GM19238 (cell line): ENCODE measurements around the gene SWT1.
A peak's percentile ranks its signal among the peaks of the same experiment; 100 is the strongest.
"Not testable (repeated sequence)": the region's sequence is repeated elsewhere in the genome, so short reads cannot be mapped to it uniquely, and the experiment has no call there.

Experiments used
- DNase-seq: peaks from one replicate; pipeline ENCODE4 v3.0.0; 2011; ENCODE audit warnings: low spot score; ENCODE audit not compliant: insufficient read length

Gene SWT1

DNA sequence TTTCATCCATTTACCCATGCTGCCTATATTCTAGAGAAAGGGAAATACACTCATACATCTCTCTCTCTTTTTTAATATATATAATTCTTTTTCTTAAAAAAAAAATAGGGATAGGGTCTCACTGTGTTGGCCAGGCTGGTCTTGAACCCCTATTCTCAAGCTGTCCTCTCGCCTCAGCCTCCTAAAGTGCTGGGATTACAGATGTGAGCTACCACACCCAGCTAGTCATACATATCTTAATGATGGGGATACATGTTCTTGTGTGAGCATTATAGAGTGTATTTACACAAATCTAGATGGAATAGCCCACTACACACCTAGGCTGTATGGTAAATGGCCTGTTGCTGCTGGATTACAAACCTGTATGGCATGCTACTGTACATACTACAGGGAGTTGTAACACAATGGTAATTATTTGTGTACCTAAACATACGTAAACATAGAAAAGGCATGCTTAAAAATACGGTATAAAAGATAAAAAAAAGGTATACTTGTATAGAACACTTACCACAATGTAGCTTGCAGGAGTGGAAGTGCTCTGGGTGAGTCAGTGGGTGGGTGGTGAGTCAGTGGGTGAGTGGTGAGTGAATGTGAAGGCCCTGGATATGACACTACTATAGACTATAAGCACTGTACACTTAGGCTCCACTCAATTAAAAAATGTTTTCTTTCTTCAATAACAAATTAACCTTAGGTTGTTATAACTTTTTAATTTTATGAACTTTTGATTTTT lies 87.2 kb downstream of the SWT1 start:
- DNase-seq, result no peak

DNA sequence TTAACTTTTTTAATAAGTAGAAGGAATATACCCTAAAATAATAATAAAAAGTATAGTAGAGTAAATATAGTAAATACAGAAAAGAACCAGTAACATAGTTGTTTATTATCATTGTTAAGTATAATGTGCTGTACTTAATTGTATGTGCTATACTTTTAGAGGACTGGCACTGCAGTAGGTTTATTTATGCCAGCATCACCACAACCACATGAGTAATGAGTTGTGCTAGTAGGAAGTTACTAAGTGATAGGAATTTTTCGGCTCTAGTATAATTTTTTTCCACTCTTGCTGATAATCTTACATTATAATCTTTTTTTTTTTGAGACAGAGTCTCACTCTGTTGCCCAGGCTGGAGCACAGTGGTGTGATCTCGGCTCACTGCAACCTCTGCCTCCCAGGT lies 88.5 kb downstream of the SWT1 start:
- no peak for DNase-seq

DNA sequence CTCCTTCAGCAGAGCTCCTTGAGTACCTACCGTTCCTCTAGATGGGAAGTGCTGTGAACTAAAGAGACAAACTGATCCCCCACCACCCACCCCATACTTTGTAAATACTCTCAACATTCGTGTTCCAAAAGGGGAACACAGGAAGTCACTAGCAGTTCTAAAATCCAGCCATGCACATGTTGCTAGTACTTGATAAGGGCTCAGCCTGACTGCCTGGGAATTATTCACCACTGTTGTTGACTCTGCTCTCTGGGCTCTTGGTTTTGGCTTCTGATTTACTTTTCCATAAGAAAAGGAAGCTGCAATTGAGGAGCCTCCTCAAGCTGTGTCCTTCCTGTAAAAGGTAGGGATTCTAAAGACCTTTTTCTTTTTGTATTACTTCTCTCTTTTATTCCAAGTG lies 92.6 kb downstream of the SWT1 start:
- no peak for DNase-seq

DNA sequence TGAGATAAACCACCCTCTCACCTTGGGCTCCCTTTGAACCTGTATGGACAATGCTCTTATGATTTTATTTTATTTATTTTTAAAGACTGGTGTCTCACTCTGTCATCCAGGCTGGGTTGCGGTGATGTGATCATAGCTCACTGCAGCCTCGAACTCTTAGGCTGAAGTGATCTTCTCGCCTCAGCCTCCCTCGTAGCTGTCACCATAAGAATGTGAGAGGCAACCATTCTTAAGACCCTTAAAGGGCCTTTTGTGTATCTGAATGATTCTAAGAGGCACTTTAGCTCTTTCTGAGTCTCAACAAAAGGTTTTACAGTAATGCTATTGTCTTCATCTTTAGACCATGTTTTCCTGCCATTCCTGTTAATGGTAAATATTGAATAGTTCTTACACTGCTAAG lies 93.1 kb downstream of the SWT1 start:
- no peak for DNase-seq

DNA sequence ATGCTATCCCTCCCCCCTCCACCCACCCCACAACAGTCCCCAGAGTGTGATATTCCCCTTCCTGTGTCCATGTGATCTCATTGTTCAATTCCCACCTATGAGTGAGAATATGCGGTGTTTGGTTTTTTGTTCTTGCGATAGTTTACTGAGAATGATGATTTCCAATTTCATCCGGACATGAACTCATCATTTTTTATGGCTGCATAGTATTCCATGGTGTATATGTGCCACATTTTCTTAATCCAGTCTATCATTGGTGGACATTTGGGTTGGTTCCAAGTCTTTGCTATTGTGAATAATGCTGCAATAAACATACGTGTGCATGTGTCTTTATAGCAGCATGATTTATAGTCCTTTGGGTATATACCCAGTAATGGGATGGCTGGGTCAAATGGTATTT lies 95.0 kb downstream of the SWT1 start:
- DNase-seq, result not testable (repeated sequence)

DNA sequence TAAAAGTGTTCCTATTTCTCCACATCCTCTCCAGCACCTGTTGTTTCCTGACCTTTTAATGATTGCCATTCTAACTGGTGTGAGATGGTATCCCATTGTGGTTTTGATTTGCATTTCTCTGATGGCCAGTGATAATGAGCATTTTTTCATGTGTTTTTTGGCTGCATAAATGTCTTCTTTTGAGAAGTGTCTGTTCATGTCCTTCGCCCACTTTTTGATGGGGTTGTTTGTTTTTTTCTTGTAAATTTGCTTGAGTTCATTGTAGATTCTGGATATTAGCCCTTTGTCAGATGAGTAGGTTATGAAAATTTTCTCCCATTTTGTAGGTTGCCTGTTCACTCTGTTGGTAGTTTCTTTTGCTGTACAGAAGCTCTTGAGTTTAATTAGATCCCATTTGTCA lies 95.4 kb downstream of the SWT1 start:
- not testable (repeated sequence) for DNase-seq

DNA sequence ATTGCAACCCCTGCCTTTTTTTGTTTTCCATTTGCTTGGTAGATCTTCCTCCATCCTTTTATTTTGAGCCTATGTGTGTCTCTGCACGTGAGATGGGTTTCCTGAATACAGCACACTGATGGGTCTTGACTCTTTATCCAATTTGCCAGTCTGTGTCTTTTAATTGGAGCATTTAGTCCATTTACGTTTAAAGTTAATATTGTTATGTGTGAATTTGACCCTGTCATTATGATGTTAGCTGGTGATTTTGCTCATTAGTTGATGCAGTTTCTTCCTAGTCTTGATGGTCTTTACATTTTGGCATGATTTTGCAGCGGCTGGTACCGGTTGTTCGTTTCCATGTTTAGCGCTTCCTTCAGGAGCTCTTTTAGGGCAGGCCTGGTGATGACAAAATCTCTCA lies 98.6 kb downstream of the SWT1 start:
- not testable (repeated sequence) for DNase-seq

DNA sequence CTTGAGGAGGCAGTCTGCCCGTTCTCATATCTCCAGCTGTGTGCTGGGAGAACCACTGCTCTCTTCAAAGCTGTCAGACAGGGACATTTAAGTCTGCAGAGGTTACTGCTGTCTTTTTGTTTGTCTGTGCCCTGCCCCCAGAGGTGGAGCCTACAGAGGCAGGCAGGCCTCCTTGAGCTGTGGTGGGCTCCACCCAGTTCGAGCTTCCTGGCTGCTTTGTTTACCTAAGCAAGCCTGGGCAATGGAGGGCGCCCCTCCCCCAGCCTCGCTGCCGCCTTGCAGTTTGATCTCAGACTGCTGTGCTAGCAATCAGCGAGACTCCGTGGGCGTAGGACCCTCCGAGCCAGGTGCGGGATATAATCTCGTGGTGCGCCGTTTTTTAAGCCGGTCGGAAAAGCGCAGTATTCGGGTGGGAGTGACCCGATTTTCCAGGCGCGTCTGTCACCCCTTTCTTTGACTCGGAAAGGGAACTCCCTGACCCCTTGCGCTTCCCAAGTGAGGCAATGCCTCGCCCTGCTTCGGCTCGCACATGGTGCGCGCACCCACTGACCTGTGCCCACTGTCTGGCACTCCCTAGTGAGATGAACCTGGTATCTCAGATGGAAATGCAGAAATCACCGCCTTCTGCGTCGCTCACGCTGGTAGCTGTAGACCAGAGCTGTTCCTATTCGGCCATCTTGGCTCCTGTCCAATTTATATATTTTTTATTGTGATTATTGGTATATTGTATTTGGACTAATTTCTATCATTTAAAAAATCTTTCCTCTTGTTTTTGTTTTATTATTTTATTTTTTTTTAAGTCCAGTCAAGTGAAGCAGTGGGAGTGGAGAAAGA lies 100.4 kb downstream of the SWT1 start:
- DNase-seq, result not testable (repeated sequence)

DNA sequence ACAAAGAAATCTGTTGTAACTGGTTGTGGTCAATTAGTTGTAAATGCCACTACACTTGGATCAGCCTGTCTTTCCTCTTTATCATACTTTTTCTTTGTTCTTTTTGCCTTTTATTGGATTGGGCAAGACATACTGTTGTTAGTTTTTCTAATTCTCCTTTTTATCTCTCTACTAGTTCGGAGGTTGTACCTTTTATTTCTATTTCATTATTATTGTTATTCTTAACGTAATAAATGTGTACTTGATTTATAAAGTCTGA lies 100.9 kb downstream of the SWT1 start:
- DNase-seq, result no peak

DNA sequence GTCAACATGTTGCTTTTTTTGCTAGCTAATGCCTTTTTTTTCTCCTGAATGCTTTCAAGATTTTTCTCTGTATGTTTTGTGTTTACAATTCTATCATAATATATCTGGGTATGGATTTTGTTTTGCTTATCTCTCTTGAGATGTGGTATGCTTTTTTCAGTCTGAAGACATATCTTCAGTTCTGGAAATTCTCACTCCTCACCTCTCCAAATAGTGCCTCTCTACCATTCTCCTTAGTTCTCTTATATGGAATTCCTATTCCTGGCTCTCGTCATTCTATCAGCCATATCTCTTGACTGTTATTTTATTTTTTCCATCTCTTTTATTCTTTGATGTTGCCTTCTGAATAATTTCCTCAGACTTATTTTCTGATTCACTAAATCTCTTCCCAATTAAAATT lies 101.7 kb downstream of the SWT1 start:
- DNase-seq, result no peak

DNA sequence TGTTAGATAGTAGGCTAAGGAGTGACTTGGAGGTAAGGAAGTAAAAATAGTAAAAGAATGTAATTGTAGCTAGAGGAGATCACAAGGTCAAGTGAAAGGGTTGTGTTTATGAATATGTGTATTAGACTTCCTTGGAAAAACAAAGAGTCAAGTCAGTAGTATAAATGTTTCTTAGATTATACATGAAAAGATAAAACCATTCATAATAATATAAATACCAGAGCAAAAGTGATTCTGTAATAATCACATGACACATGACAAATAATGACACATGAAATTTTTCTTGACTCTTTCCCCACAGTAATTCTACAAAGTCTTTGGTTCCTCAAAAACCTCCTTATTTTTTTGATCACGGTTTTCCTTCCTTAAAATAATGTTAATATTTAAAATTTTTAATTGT lies 103.6 kb downstream of the SWT1 start:
- no peak for DNase-seq

DNA sequence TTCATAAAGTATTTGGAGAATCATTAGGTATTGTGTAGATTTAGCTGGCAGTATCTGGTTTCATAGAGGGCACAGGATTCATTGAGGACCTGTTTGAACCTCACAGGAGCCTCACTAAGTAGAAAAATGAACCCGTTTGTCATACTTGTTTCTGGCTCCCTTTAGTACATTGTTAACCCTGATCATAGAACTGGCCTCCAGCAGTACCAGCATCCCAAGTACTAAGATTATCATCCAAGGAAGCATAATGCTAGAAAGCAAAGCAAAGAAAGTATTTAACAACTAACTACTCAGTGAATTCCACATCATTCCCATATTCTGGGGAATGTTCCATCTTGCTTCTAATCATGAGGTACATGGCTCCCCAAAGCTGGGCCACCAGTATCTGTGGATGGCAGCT lies 105.2 kb downstream of the SWT1 start:
- DNase-seq, result no peak

DNA sequence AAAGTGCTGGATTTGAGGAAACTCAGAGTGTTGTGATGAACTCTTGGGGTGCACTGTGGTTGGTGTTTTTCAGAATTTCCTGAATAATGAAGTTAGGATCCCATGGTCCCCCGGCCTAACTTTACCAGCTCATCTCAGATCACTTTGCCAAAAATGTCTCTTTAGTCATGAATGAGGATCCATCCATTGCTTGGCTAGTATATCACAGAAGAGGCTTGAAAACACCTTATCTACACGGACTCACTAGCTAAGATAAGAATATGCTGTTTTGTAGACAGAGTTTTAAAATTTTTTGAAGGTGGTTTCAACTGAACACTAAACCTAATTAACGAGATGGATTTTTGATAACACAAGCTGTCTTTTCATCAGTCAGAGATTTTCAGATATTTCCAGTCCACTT lies 106.3 kb downstream of the SWT1 start:
- DNase-seq, result no peak

DNA sequence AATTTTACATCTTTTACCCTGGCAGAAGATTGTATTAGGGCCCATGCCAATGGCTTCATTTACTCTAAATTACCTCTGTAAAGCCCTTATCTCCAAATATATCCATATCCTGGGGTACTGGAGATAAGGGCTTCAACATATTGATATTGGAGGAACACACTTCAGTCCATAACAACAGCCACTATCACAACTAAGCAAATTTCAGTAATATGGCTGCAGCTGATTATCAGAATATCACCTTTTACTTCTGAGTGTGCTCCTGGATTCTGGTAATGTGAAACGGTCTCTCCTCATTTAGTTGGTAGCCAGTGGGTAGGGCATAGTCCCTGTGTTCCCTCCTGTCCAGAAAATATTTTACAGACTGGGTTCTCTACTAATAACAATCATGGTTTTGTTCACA lies 106.8 kb downstream of the SWT1 start:
- DNase-seq, result no peak

DNA sequence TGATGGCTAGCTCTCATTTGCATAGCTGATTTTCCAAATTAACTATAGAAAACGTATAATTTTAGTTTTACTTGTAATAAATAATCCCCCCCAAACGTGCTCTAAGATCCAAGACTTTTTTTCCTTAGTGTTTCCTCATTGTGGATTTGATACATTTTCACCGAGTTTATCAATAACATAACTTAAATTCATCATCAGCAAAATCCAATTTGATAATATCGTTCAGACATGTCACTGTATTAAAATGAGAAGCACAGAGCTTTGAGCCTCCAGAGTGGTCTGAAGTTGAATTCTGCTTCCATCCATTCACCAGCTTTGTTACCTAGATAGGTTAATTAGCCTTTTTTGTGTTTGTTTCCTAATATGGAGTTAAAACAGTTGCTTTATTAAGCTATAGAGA lies 108.3 kb downstream of the SWT1 start:
- DNase-seq, result no peak

DNA sequence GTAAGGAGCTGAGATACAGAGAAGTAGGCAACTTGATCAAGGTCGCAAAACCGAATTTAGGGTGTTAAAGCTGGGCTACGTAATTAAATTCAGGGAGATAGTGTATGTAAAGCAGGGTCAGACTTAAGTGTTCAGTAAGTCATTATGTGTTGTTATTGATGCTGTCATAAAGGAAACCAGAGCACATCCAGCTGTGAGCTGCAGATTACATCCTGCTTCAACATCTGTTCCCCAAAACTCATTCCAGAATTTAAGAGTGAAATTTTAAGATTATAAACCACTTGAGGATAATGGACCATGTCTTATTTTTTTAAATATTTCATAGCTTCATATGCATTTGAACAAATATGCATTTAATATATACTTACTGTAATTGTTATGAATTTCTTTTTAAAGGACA lies 110.3 kb downstream of the SWT1 start:
- no peak for DNase-seq

DNA sequence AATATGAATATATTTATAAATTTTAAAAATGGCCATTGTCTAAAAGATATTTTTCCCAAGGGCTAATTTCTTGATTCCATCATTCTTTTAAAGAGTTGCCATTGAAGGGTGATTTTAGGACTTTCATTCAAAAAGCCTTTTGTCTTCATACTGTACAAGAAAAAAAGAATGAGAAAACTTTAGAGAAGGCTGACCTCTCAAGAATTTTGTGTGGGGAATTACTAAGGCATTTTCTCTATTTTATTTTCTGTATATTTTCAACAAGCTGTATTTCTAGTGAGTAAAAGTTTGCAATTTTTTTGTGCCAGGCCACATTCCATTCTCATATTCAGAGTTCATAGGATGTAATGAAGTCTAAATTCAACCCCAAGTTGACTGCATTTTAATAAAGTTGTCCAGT lies 110.7 kb downstream of the SWT1 start:
- no peak for DNase-seq

DNA sequence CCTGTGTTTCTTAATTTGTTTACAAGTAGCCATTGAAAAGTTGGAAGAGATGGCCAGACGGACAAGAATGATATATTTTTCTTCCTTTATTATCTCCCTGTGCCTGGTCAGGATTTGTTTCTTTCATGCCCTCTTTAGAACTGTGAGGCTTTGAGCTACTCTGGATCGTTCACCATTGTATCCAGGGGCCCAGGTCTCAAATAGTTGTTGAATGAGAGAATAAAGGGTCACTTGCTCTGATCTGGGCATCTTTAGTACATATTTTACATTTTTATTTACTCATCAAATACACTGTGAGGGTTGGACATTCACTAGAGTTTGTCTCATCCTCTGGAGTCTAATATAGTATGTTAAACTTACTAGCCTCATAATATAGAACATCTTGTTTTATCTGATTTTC lies 111.4 kb downstream of the SWT1 start:
- DNase-seq, result no peak

DNA sequence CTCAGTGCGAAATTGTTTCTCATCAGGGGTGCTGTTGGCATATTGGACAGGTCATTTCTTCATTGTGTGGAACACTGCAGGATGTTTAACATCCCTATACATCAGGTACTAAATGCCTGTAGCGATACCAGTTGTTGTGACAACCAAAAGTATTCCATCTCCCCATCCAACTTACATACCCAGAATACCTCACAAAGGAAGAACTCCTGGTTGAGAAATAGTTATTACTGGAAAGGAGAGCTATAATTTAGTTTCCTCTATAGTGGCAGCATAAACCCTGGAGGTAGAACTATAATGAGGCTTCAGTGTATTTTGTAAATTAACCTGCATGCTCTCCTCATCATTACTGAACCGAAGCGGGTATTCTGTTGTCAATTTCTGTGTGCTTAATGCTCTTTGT lies 115.0 kb downstream of the SWT1 start:
- no peak for DNase-seq

DNA sequence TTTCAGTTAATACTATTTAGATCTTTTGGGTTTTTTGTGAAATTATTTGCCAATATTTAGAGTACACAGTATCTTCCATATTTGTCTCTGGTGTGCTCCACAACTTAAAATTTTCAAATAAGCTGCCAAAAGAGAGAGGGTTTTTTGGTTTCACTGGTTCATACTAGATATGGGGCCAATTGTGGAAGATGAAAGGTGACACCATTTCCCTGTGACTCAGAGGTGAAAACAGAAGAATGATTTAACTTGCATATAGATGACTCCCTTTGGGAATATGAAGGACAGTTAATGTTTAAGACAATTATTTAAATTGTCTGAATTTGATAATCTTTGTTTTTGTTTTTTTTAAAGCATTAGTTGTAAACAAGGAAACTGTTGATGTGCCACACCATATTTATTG lies 122.6 kb downstream of the SWT1 start:
- no peak for DNase-seq

DNA sequence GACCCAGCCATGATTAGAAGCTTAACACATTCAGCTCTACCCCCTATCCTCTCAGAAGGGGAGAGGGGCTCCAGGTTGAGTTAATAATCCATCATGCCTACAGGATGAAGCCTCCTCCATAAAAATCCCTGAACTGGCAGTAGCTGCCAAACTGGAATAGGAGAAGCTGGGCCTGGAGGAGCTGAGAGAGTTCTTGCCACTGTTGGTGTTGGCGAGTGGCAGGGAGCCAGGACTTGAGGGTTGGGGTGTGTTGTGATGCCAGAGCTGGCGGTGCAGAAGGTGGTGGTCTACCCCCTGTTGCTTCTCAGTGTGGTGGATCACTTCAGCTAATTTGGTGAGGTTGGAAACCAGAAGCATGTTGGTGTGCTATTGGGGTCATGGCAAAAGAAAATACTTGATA lies 123.6 kb downstream of the SWT1 start:
- no peak for DNase-seq

DNA sequence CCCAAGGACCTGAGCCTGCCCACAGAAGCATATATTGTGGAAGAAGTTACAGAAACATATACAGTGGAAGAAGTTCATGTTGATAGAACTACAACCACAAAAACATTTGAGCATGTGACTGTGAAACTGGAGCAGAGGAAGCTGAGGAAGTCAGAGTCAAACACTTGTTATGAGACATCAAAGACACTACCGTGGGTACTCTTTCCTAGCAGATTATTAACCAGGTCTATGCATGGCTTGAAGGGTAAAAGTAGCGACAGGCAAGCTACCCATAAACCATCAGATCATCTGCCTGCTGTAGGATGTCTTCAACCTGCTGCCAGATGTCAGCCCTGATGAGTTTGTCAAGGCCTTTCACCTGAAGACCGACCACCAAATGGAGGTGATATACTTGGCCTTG lies 124.3 kb downstream of the SWT1 start:
- peak; percentile 21 for DNase-seq

DNA sequence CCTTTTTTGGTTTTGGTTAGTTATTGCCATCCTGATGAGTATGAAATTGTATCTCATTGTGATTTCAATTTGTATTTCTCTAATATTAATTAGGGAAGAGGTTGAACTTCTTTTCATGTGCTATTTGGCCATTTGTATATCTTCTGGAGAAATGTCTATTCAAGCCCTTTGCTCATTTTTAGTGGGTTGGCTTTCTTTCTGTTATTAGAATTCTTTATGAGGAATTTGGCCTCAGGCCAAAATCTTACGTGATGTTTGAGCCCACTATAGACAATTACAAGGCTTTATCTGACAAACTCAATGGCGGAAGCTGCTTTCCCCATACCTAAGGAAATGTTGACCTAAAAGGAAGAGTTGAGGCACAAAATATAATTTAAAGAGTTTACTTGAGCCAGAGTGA lies 127.1 kb downstream of the SWT1 start:
- no peak for DNase-seq
